GM19452 (cell line): ENCODE measurements around the gene TNFRSF6B.

Experiments used
- ATAC-seq: cut with Tn5 transposase; IDR thresholded peaks from one replicate; pipeline ENCODE4 v1.9.1; 2021; ENCODE audit not compliant: unreplicated experiment

TNFRSF6B gene

GRCh38 chr20:63685269-63686026 is 11.0 kb upstream of the TNFRSF6B start:
- ATAC-seq, result no peak

GRCh38 chr20:63686094-63686491 is 10.4 kb upstream of the TNFRSF6B start:
- no peak for ATAC-seq

- ATAC-seq, result no peak
These were observed 9.7 kb upstream of the TNFRSF6B start for GRCh38 chr20:63686492-63687321.

- no peak for ATAC-seq
These were observed 8.9 kb upstream of the TNFRSF6B start for GRCh38 chr20:63687419-63688178.

GRCh38 chr20:63688228-63689045 is 8.0 kb upstream of the TNFRSF6B start:
- ATAC-seq, result no peak

- ATAC-seq, result no peak
These were observed 7.1 kb upstream of the TNFRSF6B start for GRCh38 chr20:63689046-63690002.

- no peak for ATAC-seq
These were observed 6.2 kb upstream of the TNFRSF6B start for GRCh38 chr20:63690003-63690897.

- ATAC-seq, result no peak
These were observed 5.3 kb upstream of the TNFRSF6B start for GRCh38 chr20:63690898-63691710.

GRCh38 chr20:63691711-63692435 is 4.6 kb upstream of the TNFRSF6B start:
- ATAC-seq, result no peak

GRCh38 chr20:63692436-63693082 is 3.9 kb upstream of the TNFRSF6B start:
- ATAC-seq, result no peak

GRCh38 chr20:63693083-63693732 is 3.2 kb upstream of the TNFRSF6B start:
- no peak for ATAC-seq

GRCh38 chr20:63693733-63694583 is 2.5 kb upstream of the TNFRSF6B start:
- ATAC-seq, result no peak

GRCh38 chr20:63694584-63695423 is 1.6 kb upstream of the TNFRSF6B start:
- no peak for ATAC-seq
